K562 (cell line): ENCODE measurements around the gene EIF4G2. TPM values are rescaled to one million over a fixed set of nuclear protein-coding genes. Genes with fewer than 3 reads are reported as not detected.

Experiments
- ARID1B ChIP-seq: fragments of 450-650 bp; IDR thresholded peaks from 2 replicates; pipeline ENCODE4 v1.6.1; 2016; ENCODE audit warnings: antibody characterized with exemption, mild to moderate bottlenecking, inconsistent platforms
- BCOR ChIP-seq: fragments of 450-650 bp; IDR thresholded peaks from 2 replicates; pipeline ENCODE4 v1.6.1; 2016
- BRD9 ChIP-seq: fragments of 450-650 bp; IDR thresholded peaks from 2 replicates; pipeline ENCODE4 v1.6.1; 2018; ENCODE audit warnings: low read depth; ENCODE audit not compliant: partially characterized antibody
- L3MBTL2 ChIP-seq: fragments of 450-650 bp; IDR thresholded peaks from 2 replicates; pipeline ENCODE4 v1.6.1; 2016; ENCODE audit warnings: mild to moderate bottlenecking, moderate library complexity
- NCOR1 ChIP-seq: fragments of 450-650 bp; IDR thresholded peaks from 2 replicates; pipeline ENCODE4 v1.6.1; 2016; ENCODE audit warnings: mild to moderate bottlenecking, moderate library complexity
- PTRF ChIP-seq: fragments of 450-650 bp; IDR thresholded peaks from 2 replicates; pipeline ENCODE4 v1.6.1; 2016; ENCODE audit warnings: mild to moderate bottlenecking, missing genetic modification characterization, missing compliant biosample characterization
- RCOR1 ChIP-seq, 2 experiments: IDR thresholded peaks; 2 replicates each; pipeline ENCODE4 v1.6.1; 2012; ENCODE audit warnings: low read depth in 2 of 2, low read length in 2 of 2, borderline replicate concordance in 1 of 2, improper control_type of control experiment in 1 of 2
- RHOXF2B ChIP-seq: fragments of 250-450 bp; sonication (Bioruptor Pico); conservative IDR thresholded peaks from 2 replicates; pipeline ENCODE4 v1.5.1; 2021
- polyA plus RNA-seq, 8 experiments: library from polyadenylated mRNA; depleted of rRNA in 4 of 8; stranded (reverse) in 5 of 8; unstranded in 3 of 8; fragments of >200 nt; fragmentation: Nextera tagmentation in 2 of 8; fragmentation: Illumina TruSeq in 1 of 8; extraction: Ambion mirVana in 2 of 8; extraction: Trizol in 1 of 8; gene quantifications; 2 replicates each; pipeline versions ENCODE4 v1.2.1 to v1.2.3, GENCODE V29; 2011 to 2014; ENCODE audit warnings: inconsistent platforms in 1 of 8, missing spikeins in 1 of 8
- total RNA-seq, 7 experiments: library from RNA; depleted of rRNA in 6 of 7; stranded (reverse); fragments of >200 nt in 6 of 7; fragmentation: Illumina TruSeq in 2 of 7; extraction: Trizol in 2 of 7; gene quantifications; 2 replicates each; pipeline versions ENCODE4 v1.2.1 to v1.2.3, GENCODE V29; 2011 to 2021; ENCODE audit warnings: low replicate concordance in 1 of 7
- TF ChIP-seq, protein P1 (sequence below): sonication (generic); formaldehyde crosslinking; IDR thresholded peaks from 2 replicates; pipeline ENCODE4 v1.8.0; 2022; ENCODE audit warnings: mild to moderate bottlenecking, missing genetic modification reagents
- TF ChIP-seq, protein P2 (sequence below): fragments of 450-650 bp; IDR thresholded peaks from 2 replicates; pipeline ENCODE4 v1.6.1; 2017; ENCODE audit warnings: mild to moderate bottlenecking, moderate library complexity
- TF ChIP-seq, protein P3 (sequence below): fragments of 450-650 bp; IDR thresholded peaks from 2 replicates; pipeline ENCODE4 v1.6.1; 2016

The EIF4G2 gene
- total and polyA plus RNA-seq, 9 of the 15 experiments (the other 6 are each of a cell fraction or from before 2014, with no cell fraction given), result 206 to 790 (median 646) TPM

DNA sequence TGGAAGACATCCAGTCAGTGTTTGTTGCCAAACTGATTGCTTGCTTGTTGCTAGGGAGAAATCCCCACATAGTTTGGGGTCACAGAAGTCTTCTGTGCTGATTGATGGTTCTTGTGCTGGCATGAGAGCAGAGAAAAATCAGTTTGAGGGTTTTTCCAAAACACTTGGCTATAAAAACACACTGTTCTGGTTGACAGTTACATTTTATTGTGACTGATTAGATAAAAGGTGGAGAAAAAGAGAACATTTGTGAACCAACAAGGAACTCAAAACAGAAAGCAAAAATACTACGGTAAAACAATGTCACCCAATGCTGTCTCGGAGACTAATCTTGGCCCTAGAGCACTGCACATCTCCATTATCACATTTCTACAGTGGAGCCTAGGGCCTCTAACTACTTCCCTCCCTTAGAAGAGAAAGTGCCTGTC, 14.4 kb upstream of the EIF4G2 start (continued):
- TF ChIP-seq BCOR, result no peak
- TF ChIP-seq, protein P1, sequence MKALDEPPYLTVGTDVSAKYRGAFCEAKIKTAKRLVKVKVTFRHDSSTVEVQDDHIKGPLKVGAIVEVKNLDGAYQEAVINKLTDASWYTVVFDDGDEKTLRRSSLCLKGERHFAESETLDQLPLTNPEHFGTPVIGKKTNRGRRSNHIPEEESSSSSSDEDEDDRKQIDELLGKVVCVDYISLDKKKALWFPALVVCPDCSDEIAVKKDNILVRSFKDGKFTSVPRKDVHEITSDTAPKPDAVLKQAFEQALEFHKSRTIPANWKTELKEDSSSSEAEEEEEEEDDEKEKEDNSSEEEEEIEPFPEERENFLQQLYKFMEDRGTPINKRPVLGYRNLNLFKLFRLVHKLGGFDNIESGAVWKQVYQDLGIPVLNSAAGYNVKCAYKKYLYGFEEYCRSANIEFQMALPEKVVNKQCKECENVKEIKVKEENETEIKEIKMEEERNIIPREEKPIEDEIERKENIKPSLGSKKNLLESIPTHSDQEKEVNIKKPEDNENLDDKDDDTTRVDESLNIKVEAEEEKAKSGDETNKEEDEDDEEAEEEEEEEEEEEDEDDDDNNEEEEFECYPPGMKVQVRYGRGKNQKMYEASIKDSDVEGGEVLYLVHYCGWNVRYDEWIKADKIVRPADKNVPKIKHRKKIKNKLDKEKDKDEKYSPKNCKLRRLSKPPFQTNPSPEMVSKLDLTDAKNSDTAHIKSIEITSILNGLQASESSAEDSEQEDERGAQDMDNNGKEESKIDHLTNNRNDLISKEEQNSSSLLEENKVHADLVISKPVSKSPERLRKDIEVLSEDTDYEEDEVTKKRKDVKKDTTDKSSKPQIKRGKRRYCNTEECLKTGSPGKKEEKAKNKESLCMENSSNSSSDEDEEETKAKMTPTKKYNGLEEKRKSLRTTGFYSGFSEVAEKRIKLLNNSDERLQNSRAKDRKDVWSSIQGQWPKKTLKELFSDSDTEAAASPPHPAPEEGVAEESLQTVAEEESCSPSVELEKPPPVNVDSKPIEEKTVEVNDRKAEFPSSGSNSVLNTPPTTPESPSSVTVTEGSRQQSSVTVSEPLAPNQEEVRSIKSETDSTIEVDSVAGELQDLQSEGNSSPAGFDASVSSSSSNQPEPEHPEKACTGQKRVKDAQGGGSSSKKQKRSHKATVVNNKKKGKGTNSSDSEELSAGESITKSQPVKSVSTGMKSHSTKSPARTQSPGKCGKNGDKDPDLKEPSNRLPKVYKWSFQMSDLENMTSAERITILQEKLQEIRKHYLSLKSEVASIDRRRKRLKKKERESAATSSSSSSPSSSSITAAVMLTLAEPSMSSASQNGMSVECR (CRISPR knock-in tag), result no peak
- TF ChIP-seq BRD9, result no peak
- TF ChIP-seq, protein P2, sequence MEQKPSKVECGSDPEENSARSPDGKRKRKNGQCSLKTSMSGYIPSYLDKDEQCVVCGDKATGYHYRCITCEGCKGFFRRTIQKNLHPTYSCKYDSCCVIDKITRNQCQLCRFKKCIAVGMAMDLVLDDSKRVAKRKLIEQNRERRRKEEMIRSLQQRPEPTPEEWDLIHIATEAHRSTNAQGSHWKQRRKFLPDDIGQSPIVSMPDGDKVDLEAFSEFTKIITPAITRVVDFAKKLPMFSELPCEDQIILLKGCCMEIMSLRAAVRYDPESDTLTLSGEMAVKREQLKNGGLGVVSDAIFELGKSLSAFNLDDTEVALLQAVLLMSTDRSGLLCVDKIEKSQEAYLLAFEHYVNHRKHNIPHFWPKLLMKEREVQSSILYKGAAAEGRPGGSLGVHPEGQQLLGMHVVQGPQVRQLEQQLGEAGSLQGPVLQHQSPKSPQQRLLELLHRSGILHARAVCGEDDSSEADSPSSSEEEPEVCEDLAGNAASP, result no peak
- 0 out of 4 replicates have a peak, but pooled peaks of 1 of the 2 experiments have one; percentile 9 for TF ChIP-seq RCOR1 (IDR thresholded peaks at IDR 0.05; ENCODE audit: borderline replicate concordance in 1 of 2, low read depth in 2 of 2, low read length in 2 of 2)
- no peak for TF ChIP-seq PTRF (tag)
- no peak for TF ChIP-seq RHOXF2B (CRISPR knock-in tag)
- peak; percentile 8; the same call in 1 of the 2 replicates for TF ChIP-seq ARID1B
- TF ChIP-seq, protein P3, sequence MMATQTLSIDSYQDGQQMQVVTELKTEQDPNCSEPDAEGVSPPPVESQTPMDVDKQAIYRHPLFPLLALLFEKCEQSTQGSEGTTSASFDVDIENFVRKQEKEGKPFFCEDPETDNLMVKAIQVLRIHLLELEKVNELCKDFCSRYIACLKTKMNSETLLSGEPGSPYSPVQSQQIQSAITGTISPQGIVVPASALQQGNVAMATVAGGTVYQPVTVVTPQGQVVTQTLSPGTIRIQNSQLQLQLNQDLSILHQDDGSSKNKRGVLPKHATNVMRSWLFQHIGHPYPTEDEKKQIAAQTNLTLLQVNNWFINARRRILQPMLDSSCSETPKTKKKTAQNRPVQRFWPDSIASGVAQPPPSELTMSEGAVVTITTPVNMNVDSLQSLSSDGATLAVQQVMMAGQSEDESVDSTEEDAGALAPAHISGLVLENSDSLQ, result peak; percentile 35; the same call in 1 of the 2 replicates
- TF ChIP-seq NCOR1, result no peak
- TF ChIP-seq L3MBTL2, result no peak
